Measurements from ENCODE around the gene AAMDC. TPM values are rescaled to one million over a fixed set of nuclear protein-coding genes. Genes with fewer than 3 reads are reported as not detected.

Gene AAMDC
- total RNA-seq, 1 experiment from 2014 or later, result 20.7 TPM

DNA sequence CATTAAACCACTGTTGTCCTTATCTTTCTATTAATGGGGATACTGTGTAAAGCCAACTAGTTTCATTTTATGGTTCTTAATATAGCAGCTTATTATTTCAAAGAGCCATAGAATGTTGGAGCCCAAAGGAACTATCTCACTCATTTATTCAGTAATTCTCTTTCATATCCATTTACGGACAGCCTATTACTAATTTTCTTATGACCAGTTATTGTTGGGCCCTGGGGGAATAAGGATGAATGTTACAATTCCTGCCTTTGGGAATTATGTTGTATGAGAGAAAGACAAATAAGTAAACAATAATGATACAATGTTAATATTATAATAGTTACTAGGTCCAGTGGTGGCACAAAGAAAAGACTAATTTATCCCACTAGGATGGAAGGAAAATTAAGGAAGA, 52.4 kb downstream of the AAMDC start:
- no peak overlapping the region for H2BK5ac ChIP-seq (ENCODE audit: insufficient read length, low read length)
- H3K4me1 ChIP-seq (ENCODE audit: insufficient read depth, low read length), result peaks cover 2% of the 10 kb centered on the region; the same call in 1 of the 2 replicates
- H3K9me3 Mint-ChIP-seq, result no peaks in the 10 kb centered on the region
- no peak overlapping the region for H4K91ac ChIP-seq (ENCODE audit: insufficient read length, low read depth, low read length)
- no peaks in the 10 kb centered on the region for H3K27me3 ChIP-seq (ENCODE audit: insufficient read depth, low read length)
- no CpG with 5 or more reads among the region's 1 CpG for WGBS (ENCODE audit: extremely low coverage, insufficient read length, low lambda C conversion rate)
- H3K9ac ChIP-seq (ENCODE audit: extremely low read depth, insufficient read length, low read length), result no peak overlapping the region
- no peak overlapping the region for H3K4me3 Mint-ChIP-seq
- H2AK5ac ChIP-seq (ENCODE audit: insufficient read length, low read length), result no peak overlapping the region
- no peak overlapping the region for H4K5ac ChIP-seq (ENCODE audit: insufficient read length, low read depth, low read length)
- no peak overlapping the region for H3K23ac ChIP-seq (ENCODE audit: insufficient read length, low read depth, low read length)
- no peak overlapping the region for H3K56ac ChIP-seq (ENCODE audit: insufficient read length, low read depth, low read length)
- H3K18ac ChIP-seq (ENCODE audit: insufficient read length, low read depth, low read length), result no peak overlapping the region
- H2BK15ac ChIP-seq (ENCODE audit: low read depth, low read length), result no peak overlapping the region
- H3K27ac Mint-ChIP-seq, result no peak overlapping the region
- no peak overlapping the region for H3T11ph ChIP-seq (ENCODE audit: low read length)
- no peak overlapping the region for H2BK120ac ChIP-seq (ENCODE audit: low read depth, low read length, poor library complexity, severe bottlenecking)
- peaks cover 14 to 16% of the 10 kb centered on the region in 2 experiments for H3K4me1 Mint-ChIP-seq
- no peaks in the 10 kb centered on the region for H4K20me1 ChIP-seq (ENCODE audit: control insufficient read depth, insufficient read depth, insufficient read length)
- no peak overlapping the region for H2AFZ ChIP-seq (ENCODE audit: low read length)
- no peak overlapping the region for H2BK12ac ChIP-seq (ENCODE audit: insufficient read length, low read depth, low read length)
- no peak overlapping the region for H3K27ac ChIP-seq (ENCODE audit: insufficient read length, low read depth, low read length)
- TF ChIP-seq, protein P1, sequence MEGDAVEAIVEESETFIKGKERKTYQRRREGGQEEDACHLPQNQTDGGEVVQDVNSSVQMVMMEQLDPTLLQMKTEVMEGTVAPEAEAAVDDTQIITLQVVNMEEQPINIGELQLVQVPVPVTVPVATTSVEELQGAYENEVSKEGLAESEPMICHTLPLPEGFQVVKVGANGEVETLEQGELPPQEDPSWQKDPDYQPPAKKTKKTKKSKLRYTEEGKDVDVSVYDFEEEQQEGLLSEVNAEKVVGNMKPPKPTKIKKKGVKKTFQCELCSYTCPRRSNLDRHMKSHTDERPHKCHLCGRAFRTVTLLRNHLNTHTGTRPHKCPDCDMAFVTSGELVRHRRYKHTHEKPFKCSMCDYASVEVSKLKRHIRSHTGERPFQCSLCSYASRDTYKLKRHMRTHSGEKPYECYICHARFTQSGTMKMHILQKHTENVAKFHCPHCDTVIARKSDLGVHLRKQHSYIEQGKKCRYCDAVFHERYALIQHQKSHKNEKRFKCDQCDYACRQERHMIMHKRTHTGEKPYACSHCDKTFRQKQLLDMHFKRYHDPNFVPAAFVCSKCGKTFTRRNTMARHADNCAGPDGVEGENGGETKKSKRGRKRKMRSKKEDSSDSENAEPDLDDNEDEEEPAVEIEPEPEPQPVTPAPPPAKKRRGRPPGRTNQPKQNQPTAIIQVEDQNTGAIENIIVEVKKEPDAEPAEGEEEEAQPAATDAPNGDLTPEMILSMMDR (conservative IDR thresholded peaks at IDR 0.05), result no peak
- H3K79me1 ChIP-seq (ENCODE audit: insufficient read depth, low read depth, low read length, poor library complexity, severe bottlenecking), result no peaks in the 10 kb centered on the region
- no peak for DNase-seq
- H4K8ac ChIP-seq (replicated peaks; ENCODE audit: insufficient read length, low read depth, low read length), result no peak overlapping the region
- no peaks in the 10 kb centered on the region for H3K79me2 ChIP-seq (ENCODE audit: insufficient read depth, low read length)
- H3K23me2 ChIP-seq (ENCODE audit: insufficient read length, low read depth, low read length, poor library complexity, severe bottlenecking), result no peaks in the 10 kb centered on the region
- no peak overlapping the region for H2BK20ac ChIP-seq (ENCODE audit: low read depth, low read length, poor library complexity, severe bottlenecking)
- no peak overlapping the region for H3K14ac ChIP-seq (ENCODE audit: insufficient read depth, low read length)
- H3K27me3 Mint-ChIP-seq (ENCODE audit: low read depth), result no peaks in the 10 kb centered on the region
- no peak overlapping the region for H3K4ac ChIP-seq (ENCODE audit: low read depth, low read length)
- H3K36me3 Mint-ChIP-seq (ENCODE audit: insufficient read depth in 1 of 3, low read depth in 3 of 3), result peaks cover 5 to 17% (median 12%) of the 10 kb centered on the region in 3 experiments; a peak in 5 of 7 replicates
- H3K4me2 ChIP-seq (ENCODE audit: insufficient read depth, insufficient read length, low read length), result no peak overlapping the region
- H3K9me3 ChIP-seq (ENCODE audit: control insufficient read depth, low read depth, low read length), result no peaks in the 10 kb centered on the region

All from H9 (cell line).